GM23338 (cell line): Measurements from ENCODE around the gene DAPK3.
A peak's percentile ranks its signal among the peaks of the same experiment; 100 is the strongest.

Experiments
- EZH2 ChIP-seq: fragments of 200-600 bp; sonication (generic); IDR thresholded peaks from one replicate; pipeline ENCODE4 v1.8.0; 2017; ENCODE audit warnings: antibody characterized with exemption, mild to moderate bottlenecking, low read depth; ENCODE audit not compliant: unreplicated experiment
- EZH2phosphoT487 ChIP-seq: fragments of 200-600 bp; sonication (generic); IDR thresholded peaks from one replicate; pipeline ENCODE4 v1.8.1; 2018; ENCODE audit warnings: antibody characterized with exemption; ENCODE audit not compliant: unreplicated experiment
- POLR2AphosphoS5 ChIP-seq: IDR thresholded peaks from 2 replicates; pipeline ENCODE4 v1.6.1; 2016; ENCODE audit warnings: antibody characterized with exemption, low read depth
- TF ChIP-seq, protein P1 (sequence below), 2 experiments: fragments of 200-600 bp in 1 of 2; sonication (generic) in 1 of 2; conservative IDR thresholded peaks; 2 replicates each; pipeline versions ENCODE4 v1.5.1 to v1.6.1; 2016 to 2017; ENCODE audit warnings: antibody characterized with exemption in 2 of 2, low read depth in 2 of 2, mild to moderate bottlenecking in 2 of 2, moderate library complexity in 1 of 2

DNA sequence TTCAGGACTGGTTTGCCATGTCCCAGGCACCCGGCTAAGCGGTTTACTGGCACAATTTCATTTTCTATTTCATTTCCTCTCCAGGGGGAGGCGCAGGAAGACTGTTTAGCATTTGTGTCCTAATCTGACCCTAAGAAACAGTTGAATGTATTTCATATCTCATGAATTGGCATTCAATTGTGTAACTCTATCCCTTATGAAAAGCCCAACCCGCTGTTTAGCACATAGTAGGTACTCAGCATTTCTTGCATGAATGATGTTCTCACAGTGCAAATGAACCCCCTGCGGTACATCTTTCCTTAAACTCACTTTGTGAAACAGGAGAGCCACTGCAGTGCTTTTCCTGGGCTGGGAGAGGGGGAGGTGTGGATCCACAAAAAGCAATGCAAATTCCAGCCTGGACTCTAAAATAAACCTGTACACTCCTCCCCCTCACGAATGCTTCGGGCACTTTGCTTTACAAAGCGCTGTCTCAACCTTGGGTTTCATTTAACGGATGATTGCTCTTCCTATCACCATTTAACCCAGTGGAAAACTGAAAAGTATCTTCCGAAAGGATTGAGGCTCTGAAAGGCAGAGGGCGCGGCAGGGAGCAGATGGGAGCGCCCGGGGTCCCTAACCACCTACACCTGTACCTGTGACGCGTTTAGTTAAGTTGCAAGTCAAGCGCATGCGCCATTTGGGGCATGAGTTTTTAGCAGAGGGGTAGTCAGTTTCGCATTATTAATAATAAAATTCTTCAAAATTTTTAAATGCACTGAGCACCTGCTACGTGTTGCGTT is 15.6 kb upstream of the DAPK3 start:
- TF ChIP-seq, protein P1, sequence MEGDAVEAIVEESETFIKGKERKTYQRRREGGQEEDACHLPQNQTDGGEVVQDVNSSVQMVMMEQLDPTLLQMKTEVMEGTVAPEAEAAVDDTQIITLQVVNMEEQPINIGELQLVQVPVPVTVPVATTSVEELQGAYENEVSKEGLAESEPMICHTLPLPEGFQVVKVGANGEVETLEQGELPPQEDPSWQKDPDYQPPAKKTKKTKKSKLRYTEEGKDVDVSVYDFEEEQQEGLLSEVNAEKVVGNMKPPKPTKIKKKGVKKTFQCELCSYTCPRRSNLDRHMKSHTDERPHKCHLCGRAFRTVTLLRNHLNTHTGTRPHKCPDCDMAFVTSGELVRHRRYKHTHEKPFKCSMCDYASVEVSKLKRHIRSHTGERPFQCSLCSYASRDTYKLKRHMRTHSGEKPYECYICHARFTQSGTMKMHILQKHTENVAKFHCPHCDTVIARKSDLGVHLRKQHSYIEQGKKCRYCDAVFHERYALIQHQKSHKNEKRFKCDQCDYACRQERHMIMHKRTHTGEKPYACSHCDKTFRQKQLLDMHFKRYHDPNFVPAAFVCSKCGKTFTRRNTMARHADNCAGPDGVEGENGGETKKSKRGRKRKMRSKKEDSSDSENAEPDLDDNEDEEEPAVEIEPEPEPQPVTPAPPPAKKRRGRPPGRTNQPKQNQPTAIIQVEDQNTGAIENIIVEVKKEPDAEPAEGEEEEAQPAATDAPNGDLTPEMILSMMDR (conservative IDR thresholded peaks at IDR 0.05; ENCODE audit: low read depth in 2 of 2) = peak; percentile 44 to 58
- TF ChIP-seq POLR2AphosphoS5 (no peak), EZH2 (no peak), EZH2phosphoT487 (no peak)
